ENCODE measurements around the gene ZNF280A. TPM values are rescaled to one million over a fixed set of nuclear protein-coding genes. Genes with fewer than 3 reads are reported as not detected.

Gene ZNF280A
- total RNA-seq, 1 experiment from 2014 or later, result 0.10 TPM

GRCh38 chr22:22555596-22555995 lies 35.5 kb upstream of the ZNF280A start:
- ATAC-seq, result no peak
- BruUV-seq (replicated peaks), result TSS peak; percentile 43
- ChIA-PET POLR2A (no interaction called here), CTCF (no interaction called here)
- no peaks in the 10 kb centered on the region for H3K27me3 ChIP-seq (ENCODE audit: control insufficient read depth, insufficient read depth, low read length)
- no peaks in the 10 kb centered on the region for H3K9me3 ChIP-seq (ENCODE audit: control insufficient read depth, insufficient read depth, low read depth, low read length)
- in situ Hi-C loops (cut with HindIII; ENCODE audit: low pct_unique_long_range_greater_than_20kb, low sequenced_read_pairs) (no loop called here), intact Hi-C loops (cut with micrococcal nuclease; ENCODE audit: unreplicated experiment) (no loop called here)
- H3K4me3 ChIP-seq (ENCODE audit: low read depth in 2 of 2, low read length in 2 of 2), result no peak overlapping the region
- no peak for TF ChIP-seq POLR2AphosphoS5 (IDR thresholded peaks at IDR 0.05; ENCODE audit: low read depth, low read length)
- no peak for TF ChIP-seq TCF7L2 (IDR thresholded peaks at IDR 0.05; ENCODE audit: low read depth, low read length)
- TF ChIP-seq CTCF (IDR thresholded peaks at IDR 0.05), result no peak
- no peak for TF ChIP-seq REST (IDR thresholded peaks at IDR 0.05; ENCODE audit: insufficient read depth in 1 of 2, low read depth in 2 of 2, low read length in 1 of 2)
- TF ChIP-seq SIN3A (IDR thresholded peaks at IDR 0.05; ENCODE audit: borderline replicate concordance, insufficient read depth, low read depth, low read length), result no peak
- peaks cover 5% of the 10 kb centered on the region for H3K36me3 ChIP-seq (ENCODE audit: control insufficient read depth, insufficient read depth, low read length)
- H3K4me1 ChIP-seq (ENCODE audit: control insufficient read depth, insufficient read depth, low read length), result peaks cover 10% of the 10 kb centered on the region
- no peak overlapping the region for H3K27ac ChIP-seq (ENCODE audit: low read length)
- no peak for DNase-seq (ENCODE audit: low read depth, low spot score)

GRCh38 chr22:22554587-22555284 lies 34.7 kb upstream of the ZNF280A start:
- intact Hi-C loops (cut with micrococcal nuclease; ENCODE audit: unreplicated experiment), result no loop called here
- H3K27ac ChIP-seq (ENCODE audit: low read length), result no peak overlapping the region
- peaks cover 9% of the 10 kb centered on the region for H3K4me1 ChIP-seq (ENCODE audit: control insufficient read depth, insufficient read depth, low read length)

More at GRCh38 chr22:22554587-22555284, 34.7 kb upstream of the ZNF280A start:
- BruUV-seq (replicated peaks), result no TSS peak
- no peaks in the 10 kb centered on the region for H3K27me3 ChIP-seq (ENCODE audit: control insufficient read depth, insufficient read depth, low read length)
- ChIA-PET CTCF (no interaction called here), POLR2A (no interaction called here)
- ATAC-seq (no peak), DNase-seq (ENCODE audit: low read depth, low spot score) (no peak)
- H3K36me3 ChIP-seq (ENCODE audit: control insufficient read depth, insufficient read depth, low read length), result peaks cover 9% of the 10 kb centered on the region
- no peak for TF ChIP-seq CTCF (IDR thresholded peaks at IDR 0.05)
- TF ChIP-seq SIN3A (IDR thresholded peaks at IDR 0.05; ENCODE audit: borderline replicate concordance, insufficient read depth, low read depth, low read length), result no peak
- TF ChIP-seq POLR2AphosphoS5 (IDR thresholded peaks at IDR 0.05; ENCODE audit: low read depth, low read length), result no peak
- TF ChIP-seq TCF7L2 (IDR thresholded peaks at IDR 0.05; ENCODE audit: low read depth, low read length), result no peak
- no peak for TF ChIP-seq REST (IDR thresholded peaks at IDR 0.05; ENCODE audit: insufficient read depth in 1 of 2, low read depth in 2 of 2, low read length in 1 of 2)
- no peaks in the 10 kb centered on the region for H3K9me3 ChIP-seq (ENCODE audit: control insufficient read depth, insufficient read depth, low read depth, low read length)
- no peak overlapping the region for H3K4me3 ChIP-seq (ENCODE audit: low read depth in 2 of 2, low read length in 2 of 2)
- in situ Hi-C loops (cut with HindIII; ENCODE audit: low pct_unique_long_range_greater_than_20kb, low sequenced_read_pairs), result no loop called here

Measured in Panc1 (cell line).